ENCODE results near the gene EEF1B2. TPM values are rescaled to one million over a fixed set of nuclear protein-coding genes. Genes with fewer than 3 reads are reported as not detected.

The EEF1B2 gene
- total and polyA plus RNA-seq, 3 donors from 2014 or later = 144 to 448 (median 285) TPM

DNA sequence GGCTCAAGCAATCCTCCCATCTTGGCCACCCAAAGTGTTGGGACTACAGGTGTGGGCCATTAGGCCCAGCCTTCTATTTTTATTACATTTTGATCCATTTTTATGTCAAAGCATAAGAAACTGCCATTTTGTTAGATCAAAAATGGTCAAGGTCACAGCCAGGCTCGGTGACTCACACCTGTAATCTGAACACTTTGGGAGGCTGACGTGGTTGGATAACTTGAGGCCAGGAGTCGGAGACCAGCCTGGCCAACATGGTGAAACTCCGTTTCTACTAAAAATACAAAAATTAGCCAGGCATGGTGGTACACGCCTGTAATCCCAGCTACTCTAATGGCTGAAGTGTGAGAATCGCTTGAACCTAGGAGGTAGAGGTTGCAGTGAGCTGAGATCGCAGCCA is 49.2 kb downstream of the EEF1B2 start:
- 69 to 77% methylated on average over 7 of the region's 7 CpGs for WGBS, 2 donors
- Histone ChIP-seq H3K4me1 (peaks cover 15% of the 10 kb centered on the region), H3K27ac (no peak overlapping the region), H3K27me3 (no peaks in the 10 kb centered on the region), H3K36me3 (ENCODE audit: low read depth, missing control alignments) (no peaks in the 10 kb centered on the region), H3K9me3 (no peaks in the 10 kb centered on the region), H3K4me3 (no peak overlapping the region)
- no peak for TF ChIP-seq POLR2A (IDR thresholded peaks at IDR 0.05)
- TF ChIP-seq, protein P1, sequence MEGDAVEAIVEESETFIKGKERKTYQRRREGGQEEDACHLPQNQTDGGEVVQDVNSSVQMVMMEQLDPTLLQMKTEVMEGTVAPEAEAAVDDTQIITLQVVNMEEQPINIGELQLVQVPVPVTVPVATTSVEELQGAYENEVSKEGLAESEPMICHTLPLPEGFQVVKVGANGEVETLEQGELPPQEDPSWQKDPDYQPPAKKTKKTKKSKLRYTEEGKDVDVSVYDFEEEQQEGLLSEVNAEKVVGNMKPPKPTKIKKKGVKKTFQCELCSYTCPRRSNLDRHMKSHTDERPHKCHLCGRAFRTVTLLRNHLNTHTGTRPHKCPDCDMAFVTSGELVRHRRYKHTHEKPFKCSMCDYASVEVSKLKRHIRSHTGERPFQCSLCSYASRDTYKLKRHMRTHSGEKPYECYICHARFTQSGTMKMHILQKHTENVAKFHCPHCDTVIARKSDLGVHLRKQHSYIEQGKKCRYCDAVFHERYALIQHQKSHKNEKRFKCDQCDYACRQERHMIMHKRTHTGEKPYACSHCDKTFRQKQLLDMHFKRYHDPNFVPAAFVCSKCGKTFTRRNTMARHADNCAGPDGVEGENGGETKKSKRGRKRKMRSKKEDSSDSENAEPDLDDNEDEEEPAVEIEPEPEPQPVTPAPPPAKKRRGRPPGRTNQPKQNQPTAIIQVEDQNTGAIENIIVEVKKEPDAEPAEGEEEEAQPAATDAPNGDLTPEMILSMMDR (IDR thresholded peaks at IDR 0.05) = no peak
- DNase-seq = no peak
- intact Hi-C loops (cut with DNase I; ENCODE audit: low total_unique reads) = no loop called here

DNA sequence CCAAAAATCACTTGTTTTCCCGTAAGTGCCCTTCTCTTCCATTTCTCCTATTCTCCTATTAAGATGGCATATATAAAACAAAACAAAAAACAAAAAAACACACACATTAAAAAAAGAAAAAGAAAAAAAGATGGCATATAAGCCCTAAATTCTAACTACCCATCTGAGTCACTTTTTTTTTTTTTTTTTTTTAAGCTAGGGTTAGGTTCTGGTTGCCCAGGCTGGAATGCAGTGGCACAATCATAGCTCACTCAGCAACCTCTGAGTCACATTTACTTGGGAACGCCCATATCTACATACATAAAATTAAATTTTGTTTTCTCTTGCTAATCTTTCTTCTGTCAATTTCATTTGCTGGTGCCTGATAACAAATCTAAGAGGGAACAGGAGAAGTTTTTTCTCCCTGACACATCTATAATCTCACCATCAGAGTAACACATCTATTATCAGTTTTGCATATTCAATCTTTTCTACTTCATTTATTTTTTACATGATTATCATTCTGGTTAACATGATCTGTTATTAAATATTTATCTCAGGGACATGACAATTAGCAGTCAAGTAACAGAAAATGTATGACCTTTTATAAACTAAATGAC is 52.1 kb downstream of the EEF1B2 start:
- intact Hi-C loops (cut with DNase I; ENCODE audit: low total_unique reads) = no loop called here
- H3K36me3 ChIP-seq (ENCODE audit: low read depth, missing control alignments) = no peaks in the 10 kb centered on the region
- no peaks in the 10 kb centered on the region for H3K27me3 ChIP-seq
- no peak overlapping the region for H3K4me3 ChIP-seq
- H3K4me1 ChIP-seq = peaks cover 10% of the 10 kb centered on the region
- 78 to 92% methylated on average over 2 of the region's 2 CpGs for WGBS, 2 donors
- no peak for DNase-seq
- no peaks in the 10 kb centered on the region for H3K9me3 ChIP-seq
- H3K27ac ChIP-seq = no peak overlapping the region
- TF ChIP-seq POLR2A (IDR thresholded peaks at IDR 0.05) = no peak
- TF ChIP-seq, protein P1 (IDR thresholded peaks at IDR 0.05) = no peak

Small RNA genes within 50 kb of the gene (small RNA-seq; reads per million reads assigned to genes)
- gene RF00134 = 0 reads per million in 2 donors
- 0 reads per million in 2 donors for gene RF02271
- gene SNORA41 = 0 reads per million in 2 donors
- 0 to 0.09 reads per million in 2 donors for gene SNORD51

Other genes with a start within 250 kb of the EEF1B2 start
- 10 to 100 TPM; 28.2 to 31.6 TPM for gene INO80D, start 73.7 kb upstream of the EEF1B2 start, total RNA-seq
- 5.3 TPM for gene INO80D, start 73.7 kb upstream of the EEF1B2 start, polyA plus RNA-seq (ENCODE audit: insufficient read depth, low read depth, low replicate concordance)
- 10 to 100 TPM; 73.1 to 86.8 TPM for gene NDUFS1, start 451 bp upstream of the EEF1B2 start, total RNA-seq
- gene NDUFS1, start 451 bp upstream of the EEF1B2 start, polyA plus RNA-seq (ENCODE audit: insufficient read depth, low read depth, low replicate concordance) = 75.8 TPM
- 10 to 100 TPM; 17.7 to 18.1 TPM for gene ZDBF2, start 114.8 kb downstream of the EEF1B2 start, total RNA-seq
- gene ZDBF2, start 114.8 kb downstream of the EEF1B2 start, polyA plus RNA-seq (ENCODE audit: insufficient read depth, low read depth, low replicate concordance) = 6.5 TPM